ENCODE results near the gene GKN2.

GKN2 gene

GRCh38 chr2:68977453-68977852, 24.8 kb upstream of the GKN2 start:
- Histone ChIP-seq H3K36me3 (ENCODE audit: insufficient read depth, low read length) (no peaks in the 10 kb centered on the region), H3K9me3 (ENCODE audit: low read length) (no peaks in the 10 kb centered on the region), H3K4me3 (ENCODE audit: low read depth in 1 of 2, low read length in 2 of 2) (no peak overlapping the region), H3K9ac (ENCODE audit: low read length) (no peak overlapping the region), H3K27ac (ENCODE audit: low read depth, low read length) (no peak overlapping the region), H3K4me1 (ENCODE audit: insufficient read depth, low read length) (no peaks in the 10 kb centered on the region), H3K27me3 (ENCODE audit: control insufficient read depth in 1 of 2, insufficient read depth in 2 of 2, low read length in 2 of 2) (no peaks in the 10 kb centered on the region)

GRCh38 chr2:68975844-68976243, 23.2 kb upstream of the GKN2 start:
- Histone ChIP-seq H3K27me3 (ENCODE audit: control insufficient read depth in 1 of 2, insufficient read depth in 2 of 2, low read length in 2 of 2) (no peaks in the 10 kb centered on the region), H3K27ac (ENCODE audit: low read depth, low read length) (no peak overlapping the region), H3K4me1 (ENCODE audit: insufficient read depth, low read length) (no peaks in the 10 kb centered on the region), H3K9ac (ENCODE audit: low read length) (no peak overlapping the region), H3K9me3 (ENCODE audit: low read length) (no peaks in the 10 kb centered on the region), H3K36me3 (ENCODE audit: insufficient read depth, low read length) (no peaks in the 10 kb centered on the region), H3K4me3 (ENCODE audit: low read depth in 1 of 2, low read length in 2 of 2) (no peak overlapping the region)

GRCh38 chr2:68974946-68975665, 22.4 kb upstream of the GKN2 start:
- no peaks in the 10 kb centered on the region for H3K9me3 ChIP-seq (ENCODE audit: low read length)
- H3K9ac ChIP-seq (ENCODE audit: low read length), result no peak overlapping the region
- H3K27me3 ChIP-seq (ENCODE audit: control insufficient read depth in 1 of 2, insufficient read depth in 2 of 2, low read length in 2 of 2), result no peaks in the 10 kb centered on the region
- no peaks in the 10 kb centered on the region for H3K4me1 ChIP-seq (ENCODE audit: insufficient read depth, low read length)
- no peaks in the 10 kb centered on the region for H3K36me3 ChIP-seq (ENCODE audit: insufficient read depth, low read length)
- no peak overlapping the region for H3K4me3 ChIP-seq (ENCODE audit: low read depth in 1 of 2, low read length in 2 of 2)
- H3K27ac ChIP-seq (ENCODE audit: low read depth, low read length), result no peak overlapping the region

GRCh38 chr2:68974251-68974650, 21.6 kb upstream of the GKN2 start, which contains the start of gene GKN1:
GKN1 (plus strand) TSS chr2:68974636; CDS start chr2:68974678, 42 bp downstream.
- Histone ChIP-seq H3K9me3 (ENCODE audit: low read length) (no peaks in the 10 kb centered on the region), H3K4me3 (ENCODE audit: low read depth in 1 of 2, low read length in 2 of 2) (no peak within 1 kb of the TSS), H3K36me3 (ENCODE audit: insufficient read depth, low read length) (no peaks in the 10 kb centered on the region), H3K27me3 (ENCODE audit: control insufficient read depth in 1 of 2, insufficient read depth in 2 of 2, low read length in 2 of 2) (no peaks in the 10 kb centered on the region), H3K9ac (ENCODE audit: low read length) (no peak within 1 kb of the TSS), H3K4me1 (ENCODE audit: insufficient read depth, low read length) (no peaks in the 10 kb centered on the region), H3K27ac (ENCODE audit: low read depth, low read length) (no peak within 1 kb of the TSS)

- no peaks in the 10 kb centered on the region for H3K36me3 ChIP-seq (ENCODE audit: insufficient read depth, low read length)
- no peaks in the 10 kb centered on the region for H3K27me3 ChIP-seq (ENCODE audit: control insufficient read depth in 1 of 2, insufficient read depth in 2 of 2, low read length in 2 of 2)
- H3K4me1 ChIP-seq (ENCODE audit: insufficient read depth, low read length), result no peaks in the 10 kb centered on the region
- no peak overlapping the region for H3K9ac ChIP-seq (ENCODE audit: low read length)
- H3K9me3 ChIP-seq (ENCODE audit: low read length), result no peaks in the 10 kb centered on the region
- H3K27ac ChIP-seq (ENCODE audit: low read depth, low read length), result no peak overlapping the region
- no peak overlapping the region for H3K4me3 ChIP-seq (ENCODE audit: low read depth in 1 of 2, low read length in 2 of 2)
These were observed 19.0 kb upstream of the GKN2 start for GRCh38 chr2:68971591-68972231.

GRCh38 chr2:68970566-68971265, 18.0 kb upstream of the GKN2 start:
- Histone ChIP-seq H3K27ac (ENCODE audit: low read depth, low read length) (no peak overlapping the region), H3K4me3 (ENCODE audit: low read depth in 1 of 2, low read length in 2 of 2) (no peak overlapping the region), H3K9me3 (ENCODE audit: low read length) (no peaks in the 10 kb centered on the region), H3K27me3 (ENCODE audit: control insufficient read depth in 1 of 2, insufficient read depth in 2 of 2, low read length in 2 of 2) (no peaks in the 10 kb centered on the region), H3K36me3 (ENCODE audit: insufficient read depth, low read length) (no peaks in the 10 kb centered on the region), H3K4me1 (ENCODE audit: insufficient read depth, low read length) (no peaks in the 10 kb centered on the region), H3K9ac (ENCODE audit: low read length) (no peak overlapping the region)

GRCh38 chr2:68969736-68970490, 17.2 kb upstream of the GKN2 start:
- H3K27ac ChIP-seq (ENCODE audit: low read depth, low read length), result no peak overlapping the region
- no peaks in the 10 kb centered on the region for H3K4me1 ChIP-seq (ENCODE audit: insufficient read depth, low read length)
- no peaks in the 10 kb centered on the region for H3K36me3 ChIP-seq (ENCODE audit: insufficient read depth, low read length)
- no peaks in the 10 kb centered on the region for H3K9me3 ChIP-seq (ENCODE audit: low read length)
- H3K4me3 ChIP-seq (ENCODE audit: low read depth in 1 of 2, low read length in 2 of 2), result no peak overlapping the region
- no peak overlapping the region for H3K9ac ChIP-seq (ENCODE audit: low read length)
- H3K27me3 ChIP-seq (ENCODE audit: control insufficient read depth in 1 of 2, insufficient read depth in 2 of 2, low read length in 2 of 2), result no peaks in the 10 kb centered on the region

GRCh38 chr2:68968221-68968620, 15.5 kb upstream of the GKN2 start:
- Histone ChIP-seq H3K9ac (ENCODE audit: low read length) (no peak overlapping the region), H3K4me1 (ENCODE audit: insufficient read depth, low read length) (no peaks in the 10 kb centered on the region), H3K4me3 (ENCODE audit: low read depth in 1 of 2, low read length in 2 of 2) (no peak overlapping the region), H3K36me3 (ENCODE audit: insufficient read depth, low read length) (no peaks in the 10 kb centered on the region), H3K27me3 (ENCODE audit: control insufficient read depth in 1 of 2, insufficient read depth in 2 of 2, low read length in 2 of 2) (no peaks in the 10 kb centered on the region), H3K9me3 (ENCODE audit: low read length) (no peaks in the 10 kb centered on the region), H3K27ac (ENCODE audit: low read depth, low read length) (no peak overlapping the region)

- Histone ChIP-seq H3K4me1 (ENCODE audit: insufficient read depth, low read length) (no peaks in the 10 kb centered on the region), H3K9me3 (ENCODE audit: low read length) (no peaks in the 10 kb centered on the region), H3K36me3 (ENCODE audit: insufficient read depth, low read length) (no peaks in the 10 kb centered on the region), H3K9ac (ENCODE audit: low read length) (no peak overlapping the region), H3K27ac (ENCODE audit: low read depth, low read length) (no peak overlapping the region), H3K4me3 (ENCODE audit: low read depth in 1 of 2, low read length in 2 of 2) (no peak overlapping the region), H3K27me3 (ENCODE audit: control insufficient read depth in 1 of 2, insufficient read depth in 2 of 2, low read length in 2 of 2) (no peaks in the 10 kb centered on the region)
These were observed 11.6 kb upstream of the GKN2 start for GRCh38 chr2:68964282-68964681.

- Histone ChIP-seq H3K9me3 (ENCODE audit: low read length) (no peaks in the 10 kb centered on the region), H3K27ac (ENCODE audit: low read depth, low read length) (no peak overlapping the region), H3K36me3 (ENCODE audit: insufficient read depth, low read length) (no peaks in the 10 kb centered on the region), H3K27me3 (ENCODE audit: control insufficient read depth in 1 of 2, insufficient read depth in 2 of 2, low read length in 2 of 2) (no peaks in the 10 kb centered on the region), H3K4me3 (ENCODE audit: low read depth in 1 of 2, low read length in 2 of 2) (no peak overlapping the region), H3K4me1 (ENCODE audit: insufficient read depth, low read length) (no peaks in the 10 kb centered on the region), H3K9ac (ENCODE audit: low read length) (no peak overlapping the region)
These were observed 8.7 kb upstream of the GKN2 start for GRCh38 chr2:68961380-68961779.

- Histone ChIP-seq H3K36me3 (ENCODE audit: insufficient read depth, low read length) (no peaks in the 10 kb centered on the region), H3K27ac (ENCODE audit: low read depth, low read length) (no peak overlapping the region), H3K27me3 (ENCODE audit: control insufficient read depth in 1 of 2, insufficient read depth in 2 of 2, low read length in 2 of 2) (no peaks in the 10 kb centered on the region), H3K9me3 (ENCODE audit: low read length) (no peaks in the 10 kb centered on the region), H3K4me1 (ENCODE audit: insufficient read depth, low read length) (no peaks in the 10 kb centered on the region), H3K9ac (ENCODE audit: low read length) (no peak overlapping the region), H3K4me3 (ENCODE audit: low read depth in 1 of 2, low read length in 2 of 2) (no peak overlapping the region)
These were observed 6.3 kb upstream of the GKN2 start for GRCh38 chr2:68959001-68959400.

All from muscle layer of colon (tissue), 2 donors.